ENCODE measurements around the gene IFITM5. TPM values are rescaled to one million over a fixed set of nuclear protein-coding genes. Genes with fewer than 3 reads are reported as not detected.
A peak's percentile ranks its signal among the peaks of the same experiment; 100 is the strongest.

IFITM5 gene
- total RNA-seq, 1 donor from 2014 or later: not detected

DNA sequence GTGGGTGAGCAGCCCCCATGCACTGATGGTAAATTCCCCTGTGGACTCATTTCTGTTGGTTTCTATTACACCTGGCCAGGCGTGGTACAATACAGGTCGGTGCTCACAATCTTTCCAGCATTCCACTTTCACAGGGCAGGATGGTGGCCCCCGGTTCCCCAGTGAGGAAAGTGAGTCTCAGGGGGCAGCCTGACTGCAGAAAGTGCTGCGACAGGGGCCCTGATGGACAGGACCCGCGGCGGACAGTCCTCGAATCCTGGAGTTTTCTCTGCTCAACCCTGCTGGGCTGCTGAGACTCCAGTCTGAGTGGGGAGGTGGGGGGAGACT lies 13.5 kb downstream of the IFITM5 start:
- Mint-ChIP-seq H3K4me3 (no peak overlapping the region), H3K27me3 (ENCODE audit: low read depth) (peaks cover 12% of the 10 kb centered on the region)
- no peak for DNase-seq (ENCODE audit: low spot score in 2 of 2, unreplicated experiment in 2 of 2)

DNA sequence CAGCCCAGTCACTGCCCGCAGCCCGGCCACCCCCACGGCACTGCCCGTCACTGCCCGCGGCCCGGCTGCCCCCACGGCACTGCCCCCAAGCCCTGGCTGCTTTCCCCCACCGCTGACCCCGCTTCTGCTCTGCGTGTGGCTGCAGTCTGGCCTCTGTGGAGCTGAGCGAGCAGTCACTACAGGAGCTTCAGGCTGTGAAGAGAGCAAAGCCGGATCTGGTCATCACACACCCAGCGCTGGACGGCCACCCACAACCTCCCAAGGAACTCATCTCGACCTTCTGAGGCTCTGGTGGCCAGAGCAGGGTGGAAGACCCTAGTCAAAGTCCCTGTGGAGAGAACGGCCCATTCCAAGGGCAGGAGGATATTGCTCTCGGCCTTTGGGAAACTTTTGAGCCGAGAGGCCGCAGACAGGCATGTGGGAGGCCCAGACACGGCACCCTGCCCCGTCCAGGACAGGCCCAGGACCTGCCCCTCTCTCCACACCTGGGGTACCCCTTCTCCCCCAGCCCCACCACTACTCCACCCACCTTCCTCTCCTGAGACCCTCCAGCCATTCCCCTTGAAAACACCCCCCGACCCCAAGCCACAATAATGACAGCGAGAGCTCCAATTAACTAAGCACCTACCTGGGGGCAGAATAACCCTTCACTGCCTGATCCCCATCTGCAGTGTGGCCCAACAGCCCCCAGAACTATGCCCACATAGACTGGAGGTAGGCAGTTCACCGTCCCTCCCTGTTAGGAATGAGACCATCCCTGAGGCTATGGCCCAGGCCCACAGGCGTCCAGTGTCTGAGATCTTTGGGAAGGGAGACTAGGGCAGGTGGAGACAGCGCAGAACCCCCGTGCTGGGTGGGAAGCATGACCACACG lies 14.1 kb downstream of the IFITM5 start:
- TF ChIP-seq, protein P1, sequence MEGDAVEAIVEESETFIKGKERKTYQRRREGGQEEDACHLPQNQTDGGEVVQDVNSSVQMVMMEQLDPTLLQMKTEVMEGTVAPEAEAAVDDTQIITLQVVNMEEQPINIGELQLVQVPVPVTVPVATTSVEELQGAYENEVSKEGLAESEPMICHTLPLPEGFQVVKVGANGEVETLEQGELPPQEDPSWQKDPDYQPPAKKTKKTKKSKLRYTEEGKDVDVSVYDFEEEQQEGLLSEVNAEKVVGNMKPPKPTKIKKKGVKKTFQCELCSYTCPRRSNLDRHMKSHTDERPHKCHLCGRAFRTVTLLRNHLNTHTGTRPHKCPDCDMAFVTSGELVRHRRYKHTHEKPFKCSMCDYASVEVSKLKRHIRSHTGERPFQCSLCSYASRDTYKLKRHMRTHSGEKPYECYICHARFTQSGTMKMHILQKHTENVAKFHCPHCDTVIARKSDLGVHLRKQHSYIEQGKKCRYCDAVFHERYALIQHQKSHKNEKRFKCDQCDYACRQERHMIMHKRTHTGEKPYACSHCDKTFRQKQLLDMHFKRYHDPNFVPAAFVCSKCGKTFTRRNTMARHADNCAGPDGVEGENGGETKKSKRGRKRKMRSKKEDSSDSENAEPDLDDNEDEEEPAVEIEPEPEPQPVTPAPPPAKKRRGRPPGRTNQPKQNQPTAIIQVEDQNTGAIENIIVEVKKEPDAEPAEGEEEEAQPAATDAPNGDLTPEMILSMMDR (IDR thresholded peaks at IDR 0.05; ENCODE audit: unreplicated experiment): no peak
- peak overlapping the region; percentile 50 for H3K27ac Mint-ChIP-seq
- DNase-seq (ENCODE audit: low spot score in 2 of 2, unreplicated experiment in 2 of 2): no peak
- H3K4me1 Mint-ChIP-seq: peaks cover 23% of the 10 kb centered on the region
- no peak overlapping the region for H3K4me3 Mint-ChIP-seq
- H3K9me3 Mint-ChIP-seq: no peaks in the 10 kb centered on the region
- H3K27me3 Mint-ChIP-seq (ENCODE audit: low read depth): peaks cover 12% of the 10 kb centered on the region
- no peaks in the 10 kb centered on the region for H3K36me3 Mint-ChIP-seq

More for the DNA sequence above, 13.5 kb downstream of the IFITM5 start:
- no peak overlapping the region for H3K27ac Mint-ChIP-seq
- H3K9me3 Mint-ChIP-seq: no peaks in the 10 kb centered on the region
- peaks cover 23% of the 10 kb centered on the region for H3K4me1 Mint-ChIP-seq
- TF ChIP-seq, protein P1 (IDR thresholded peaks at IDR 0.05; ENCODE audit: unreplicated experiment): no peak
- H3K36me3 Mint-ChIP-seq: no peaks in the 10 kb centered on the region

DNA sequence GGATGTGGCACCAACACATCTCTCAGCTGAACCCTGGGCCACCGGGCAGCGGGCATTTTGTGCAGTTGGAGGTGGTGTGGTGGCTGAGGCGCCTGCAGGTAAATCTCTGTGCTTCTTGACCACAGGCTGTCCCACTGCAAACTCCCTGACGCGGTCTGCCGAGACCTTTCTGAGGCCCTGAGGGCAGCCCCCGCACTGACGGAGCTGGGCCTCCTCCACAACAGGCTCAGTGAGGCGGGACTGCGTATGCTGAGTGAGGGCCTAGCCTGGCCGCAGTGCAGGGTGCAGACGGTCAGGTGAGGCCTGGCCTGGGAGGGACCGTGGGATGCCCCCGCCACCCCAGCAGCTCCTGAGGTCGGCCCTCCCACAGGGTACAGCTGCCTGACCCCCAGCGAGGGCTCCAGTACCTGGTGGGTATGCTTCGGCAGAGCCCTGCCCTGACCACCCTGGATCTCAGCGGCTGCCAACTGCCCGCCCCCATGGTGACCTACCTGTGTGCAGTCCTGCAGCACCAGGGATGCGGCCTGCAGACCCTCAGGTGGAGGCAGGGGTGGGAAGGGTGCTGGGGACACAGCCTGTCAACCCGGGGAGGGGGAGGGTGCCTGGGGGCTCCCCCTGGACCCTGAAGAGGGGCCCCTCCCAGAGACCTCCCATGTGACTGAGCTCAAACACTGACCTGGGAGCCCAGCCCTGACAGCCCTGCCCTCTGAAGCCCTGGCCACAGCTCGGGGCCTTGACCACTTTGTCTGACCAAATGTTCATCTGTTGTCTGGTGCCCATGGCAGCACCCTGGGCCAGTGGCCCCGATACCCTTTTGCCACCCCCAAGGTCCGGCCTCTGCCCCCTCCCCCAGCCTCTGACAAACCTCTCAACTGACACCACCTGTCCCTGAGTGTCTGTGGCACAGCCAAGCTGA lies 15.0 kb downstream of the IFITM5 start:
- TF ChIP-seq, protein P1 (IDR thresholded peaks at IDR 0.05; ENCODE audit: unreplicated experiment): no peak
- no peak for DNase-seq (ENCODE audit: low spot score in 2 of 2, unreplicated experiment in 2 of 2)
- Mint-ChIP-seq H3K9me3 (no peaks in the 10 kb centered on the region), H3K4me3 (no peak overlapping the region), H3K27ac (no peak overlapping the region), H3K4me1 (peaks cover 16% of the 10 kb centered on the region), H3K36me3 (no peaks in the 10 kb centered on the region), H3K27me3 (ENCODE audit: low read depth) (peaks cover 12% of the 10 kb centered on the region)

- peaks cover 17% of the 10 kb centered on the region for H3K4me1 Mint-ChIP-seq
- H3K27me3 Mint-ChIP-seq (ENCODE audit: low read depth): peaks cover 12% of the 10 kb centered on the region
- no peak for DNase-seq (ENCODE audit: low spot score in 2 of 2, unreplicated experiment in 2 of 2)
- TF ChIP-seq, protein P1 (IDR thresholded peaks at IDR 0.05; ENCODE audit: unreplicated experiment): no peak
- no peak overlapping the region for H3K27ac Mint-ChIP-seq
- H3K4me3 Mint-ChIP-seq: no peak overlapping the region
- H3K9me3 Mint-ChIP-seq: no peaks in the 10 kb centered on the region
- H3K36me3 Mint-ChIP-seq: no peaks in the 10 kb centered on the region
These were observed 15.8 kb downstream of the IFITM5 start for GRCh38 chr11:283405-284104.

DNA sequence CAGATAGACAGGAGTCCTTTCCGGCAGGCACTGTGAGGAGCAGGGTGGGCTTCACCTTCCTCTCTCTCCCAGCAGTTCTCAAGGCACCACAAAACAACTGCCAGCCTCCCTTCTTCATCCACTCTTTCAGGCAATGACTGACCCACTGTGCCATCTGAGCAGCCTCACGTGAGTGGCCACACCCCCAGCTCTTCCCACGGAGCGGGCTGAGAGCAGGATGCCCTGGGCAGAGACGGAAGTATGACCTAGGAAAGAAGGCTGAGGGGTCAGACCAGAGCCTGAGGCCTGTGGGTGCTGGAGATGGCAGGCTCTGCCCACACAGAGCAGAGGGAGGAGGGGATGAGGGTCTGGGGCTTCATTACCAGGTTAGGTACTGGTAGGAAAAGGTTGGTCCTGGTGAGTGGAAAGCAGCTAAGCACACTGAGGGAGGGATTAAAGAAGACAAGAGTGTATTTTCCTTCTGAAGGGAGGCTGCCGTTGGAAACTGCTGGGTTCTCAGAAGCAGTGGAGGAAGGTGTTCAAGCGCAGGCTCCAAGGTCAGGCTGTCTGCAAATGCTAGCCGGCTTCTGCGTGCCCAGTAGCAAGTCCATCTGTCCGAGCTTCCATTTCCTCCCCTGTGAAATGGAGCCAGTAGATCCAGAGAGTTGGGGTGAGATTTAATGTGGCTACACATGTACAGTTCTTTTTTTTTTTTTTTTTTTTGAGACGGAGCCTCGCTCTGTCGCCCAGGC lies 16.5 kb downstream of the IFITM5 start:
- TF ChIP-seq, protein P1 (IDR thresholded peaks at IDR 0.05; ENCODE audit: unreplicated experiment): no peak
- no peak overlapping the region for H3K4me3 Mint-ChIP-seq
- no peaks in the 10 kb centered on the region for H3K9me3 Mint-ChIP-seq
- no peak overlapping the region for H3K27ac Mint-ChIP-seq
- H3K36me3 Mint-ChIP-seq: no peaks in the 10 kb centered on the region
- H3K4me1 Mint-ChIP-seq: peaks cover 16% of the 10 kb centered on the region
- peaks cover 7% of the 10 kb centered on the region for H3K27me3 Mint-ChIP-seq (ENCODE audit: low read depth)
- DNase-seq (ENCODE audit: low spot score in 2 of 2, unreplicated experiment in 2 of 2): no peak
